Measurements from ENCODE around the gene GTF2A1.

The GTF2A1 gene

DNA sequence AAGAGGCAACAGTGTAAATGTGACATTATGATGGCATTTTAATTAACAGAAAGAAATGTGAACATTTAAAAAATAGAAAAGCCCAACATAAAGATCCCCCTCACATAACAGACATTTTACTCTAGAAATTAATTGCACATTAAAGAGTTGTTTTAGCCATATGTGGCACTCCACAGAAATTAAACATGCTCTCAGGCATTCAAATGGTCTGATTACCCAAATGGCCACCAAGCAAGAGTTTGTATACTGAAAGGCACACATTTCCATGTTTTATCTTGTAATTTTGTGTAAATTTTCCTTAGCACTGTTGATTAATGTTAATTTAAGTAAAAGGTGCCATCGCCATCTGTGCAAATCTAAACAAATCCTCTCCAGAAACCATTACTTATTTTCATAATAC lies 43.5 kb downstream of the GTF2A1 start:
- no peak for DNase-seq (ENCODE audit: low read depth)

GRCh38 chr14:81176241-81176640 lies 44.5 kb downstream of the GTF2A1 start:
- no peak for DNase-seq (ENCODE audit: low read depth)

DNA sequence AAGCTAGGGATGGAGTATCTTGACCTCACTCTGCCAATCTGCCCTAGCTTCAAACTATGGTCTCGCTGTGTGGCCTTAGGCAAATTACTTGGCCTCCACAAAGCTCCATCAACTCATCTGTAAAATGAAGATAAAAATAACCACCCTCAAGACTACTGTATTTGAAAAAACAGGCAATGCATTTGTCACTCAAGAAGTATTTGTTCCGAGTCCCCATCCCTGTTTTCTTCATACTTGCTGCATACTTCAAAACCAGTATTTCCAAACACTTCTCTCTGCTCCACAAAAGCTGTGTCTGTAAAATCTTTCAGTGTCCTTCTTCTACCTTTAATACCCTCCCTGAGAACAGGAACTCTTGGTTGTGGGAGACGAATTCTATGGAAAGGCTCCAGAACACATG lies 47.9 kb downstream of the GTF2A1 start:
- peak; percentile 25 for DNase-seq (ENCODE audit: low read depth)

DNA sequence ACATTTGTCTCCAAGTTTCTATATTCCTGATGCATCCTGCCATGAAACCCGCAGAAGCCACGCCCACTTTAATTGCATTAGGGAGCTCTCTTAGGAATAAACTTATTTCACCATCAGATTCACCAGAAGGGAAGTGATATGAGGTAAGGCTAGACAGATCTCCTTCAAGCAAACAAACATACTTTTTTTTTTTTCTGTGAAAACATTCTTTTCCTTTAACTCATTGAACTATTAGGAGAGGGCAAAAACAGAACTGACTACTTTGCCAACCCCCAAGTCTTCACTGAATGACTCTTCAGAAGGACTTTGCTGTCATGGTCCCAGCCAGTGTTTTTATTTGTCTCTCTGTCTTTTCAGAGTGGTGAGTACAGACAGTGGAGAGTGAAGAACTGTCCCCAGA lies 48.4 kb downstream of the GTF2A1 start:
- DNase-seq (ENCODE audit: low read depth): peak; percentile 20

GRCh38 chr14:81170829-81171195 lies 49.9 kb downstream of the GTF2A1 start:
- no peak for DNase-seq (ENCODE audit: low read depth)

GRCh38 chr14:81170104-81170828 lies 50.5 kb downstream of the GTF2A1 start:
- peak; percentile 84 for DNase-seq (ENCODE audit: low read depth)

GRCh38 chr14:81169711-81170103 lies 51.1 kb downstream of the GTF2A1 start:
- DNase-seq (ENCODE audit: low read depth): no peak

- no peak for DNase-seq (ENCODE audit: low read depth)
These were observed 51.5 kb downstream of the GTF2A1 start for GRCh38 chr14:81169267-81169666.

DNA sequence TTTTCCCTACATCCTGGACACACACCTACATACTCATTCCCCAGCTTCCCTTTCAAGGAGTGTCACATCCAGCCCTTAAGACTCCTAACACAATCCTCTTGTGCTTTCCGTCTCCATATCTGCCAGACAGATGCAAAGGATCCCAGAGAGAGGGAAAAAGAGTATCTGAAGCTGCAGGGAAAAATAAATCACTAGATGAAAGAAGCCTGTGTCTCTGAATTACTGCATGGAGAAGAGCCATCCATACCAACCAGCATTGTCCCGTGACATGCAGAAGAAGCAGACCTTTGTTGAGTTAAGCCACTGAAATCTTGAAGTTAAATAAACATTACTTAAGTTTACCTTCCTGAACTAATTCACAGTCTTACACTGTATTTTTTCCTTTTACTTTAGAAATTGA lies 54.6 kb downstream of the GTF2A1 start:
- no peak for DNase-seq (ENCODE audit: low read depth)

GRCh38 chr14:81165188-81165587 lies 55.6 kb downstream of the GTF2A1 start:
- DNase-seq (ENCODE audit: low read depth): peak; percentile 66

DNA sequence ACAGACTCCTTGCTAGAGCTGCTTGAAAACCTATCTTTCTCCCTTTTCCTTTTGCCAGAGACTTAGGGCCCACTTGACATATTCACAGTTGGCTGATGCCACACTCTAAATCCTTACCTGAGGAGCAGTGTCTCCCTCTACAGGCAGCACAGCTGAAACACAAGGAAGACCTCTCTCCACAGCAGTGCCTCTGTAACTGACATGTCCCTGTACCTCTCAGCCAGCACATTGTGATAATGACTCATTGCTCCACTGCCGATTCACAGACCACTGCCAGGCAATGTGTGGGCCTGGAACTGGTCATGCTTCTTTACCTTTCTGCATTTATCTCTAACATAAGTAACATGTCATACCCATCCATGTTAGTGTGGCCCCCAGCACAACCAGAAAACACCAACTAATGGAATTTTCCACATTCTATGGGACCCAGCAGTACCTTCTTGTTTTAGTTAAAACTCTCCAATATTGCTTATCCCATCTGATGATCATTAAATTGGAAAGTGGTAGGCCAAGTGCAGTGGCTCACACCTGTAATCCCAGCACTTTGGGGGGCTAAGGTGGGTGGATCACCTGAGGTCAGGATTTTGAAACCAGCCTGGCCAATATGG lies 56.5 kb downstream of the GTF2A1 start:
- peak; percentile 67 for DNase-seq (ENCODE audit: low read depth)

DNA sequence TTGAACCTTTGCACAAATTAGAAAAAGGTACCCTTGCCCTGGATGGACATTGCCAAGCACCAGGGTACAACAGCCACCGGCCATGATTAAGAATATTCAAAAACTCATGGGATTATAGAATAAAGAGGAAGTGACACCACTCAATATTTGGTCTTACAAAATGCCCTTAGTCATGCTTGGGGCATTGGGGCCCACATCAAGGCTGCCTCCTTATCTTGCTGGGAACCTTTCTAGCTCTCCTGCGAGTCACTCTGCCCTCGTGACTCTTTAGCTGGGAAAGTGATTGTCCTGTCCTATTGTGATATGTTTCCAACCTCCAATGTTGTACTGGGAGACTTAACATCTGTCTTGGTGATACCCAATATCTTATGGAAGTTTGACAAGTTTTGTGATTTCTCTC lies 57.8 kb downstream of the GTF2A1 start:
- peak; percentile 52 for DNase-seq (ENCODE audit: low read depth)

DNA sequence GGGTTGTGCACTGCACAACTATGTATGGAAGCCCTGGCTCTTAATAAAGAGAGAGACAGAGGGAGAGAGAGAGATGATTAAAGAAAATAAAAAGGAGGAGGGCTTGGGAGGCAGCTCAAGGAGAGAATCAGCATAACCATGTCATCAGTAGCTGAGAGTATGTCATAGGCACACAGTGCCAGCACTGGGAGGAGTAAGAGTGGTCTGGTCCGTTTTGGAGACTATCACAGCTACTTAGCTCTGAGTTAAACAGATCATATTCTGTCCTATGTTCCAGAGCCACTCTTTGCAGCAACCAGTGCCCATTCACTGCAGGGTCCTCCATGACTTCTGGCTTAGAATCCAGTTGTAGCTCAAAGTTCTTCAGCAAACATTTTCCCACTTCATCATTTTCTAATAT lies 59.0 kb downstream of the GTF2A1 start:
- no peak for DNase-seq (ENCODE audit: low read depth)

DNA sequence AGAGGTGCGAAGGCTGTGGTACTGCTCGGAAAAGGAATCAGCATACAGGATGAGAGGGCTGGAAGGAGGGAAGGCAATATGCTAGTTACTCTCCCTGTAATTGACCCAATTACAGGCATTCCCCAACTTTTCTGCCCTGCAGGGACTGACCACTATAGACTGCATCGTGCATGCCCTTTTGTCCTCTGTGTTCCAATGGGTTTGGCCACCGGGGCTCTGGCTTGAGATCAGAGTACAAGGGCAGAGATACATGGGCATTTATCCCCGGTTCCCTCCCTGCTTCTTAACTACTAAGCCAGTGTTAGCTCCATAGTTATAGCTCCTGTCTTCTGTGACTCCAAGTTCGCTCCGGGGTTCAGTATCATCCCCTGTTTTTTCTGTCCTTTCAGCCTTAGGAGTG lies 59.7 kb downstream of the GTF2A1 start:
- DNase-seq (ENCODE audit: low read depth): no peak

DNA sequence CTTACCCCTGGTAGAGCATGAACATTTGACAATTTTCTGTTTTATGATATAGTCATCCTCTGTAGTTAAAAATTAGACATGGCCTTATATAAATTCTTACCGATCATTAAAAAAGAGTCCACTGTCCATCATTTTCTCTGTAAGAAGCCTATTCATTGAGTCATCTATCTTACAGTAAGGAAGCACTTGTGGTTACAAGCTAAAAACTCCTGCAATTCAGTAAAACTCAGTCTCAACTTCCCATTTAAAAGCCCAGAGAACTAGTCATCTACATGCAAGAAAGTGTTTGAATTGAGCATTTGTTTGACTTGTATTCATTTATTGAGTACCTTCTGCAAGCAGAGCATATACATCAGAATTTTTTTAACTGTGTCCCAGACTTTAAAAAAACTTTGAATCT lies 63.3 kb downstream of the GTF2A1 start:
- DNase-seq (ENCODE audit: low read depth): no peak

GRCh38 chr14:81153187-81153586 lies 67.6 kb downstream of the GTF2A1 start:
- DNase-seq (ENCODE audit: low read depth): no peak

DNA sequence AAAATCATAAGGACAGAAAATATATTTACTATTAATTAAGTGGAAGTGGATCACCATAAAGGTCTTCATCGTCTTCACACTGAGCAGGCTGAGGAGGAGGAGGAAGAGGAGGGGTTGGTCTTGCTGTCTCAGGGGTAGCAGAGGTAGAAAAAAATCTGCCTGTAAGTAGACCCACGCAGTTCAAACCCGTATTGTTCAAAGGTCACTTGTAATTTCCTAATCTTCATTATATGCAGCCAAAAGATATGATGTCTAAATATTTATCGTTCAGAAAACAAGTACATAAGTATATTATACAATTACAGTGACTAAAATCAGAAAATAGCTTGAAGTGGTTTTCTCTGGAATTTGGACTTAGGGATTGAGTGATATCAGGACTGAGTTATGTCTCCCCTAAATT lies 72.1 kb downstream of the GTF2A1 start:
- DNase-seq (ENCODE audit: low read depth): no peak

DNA sequence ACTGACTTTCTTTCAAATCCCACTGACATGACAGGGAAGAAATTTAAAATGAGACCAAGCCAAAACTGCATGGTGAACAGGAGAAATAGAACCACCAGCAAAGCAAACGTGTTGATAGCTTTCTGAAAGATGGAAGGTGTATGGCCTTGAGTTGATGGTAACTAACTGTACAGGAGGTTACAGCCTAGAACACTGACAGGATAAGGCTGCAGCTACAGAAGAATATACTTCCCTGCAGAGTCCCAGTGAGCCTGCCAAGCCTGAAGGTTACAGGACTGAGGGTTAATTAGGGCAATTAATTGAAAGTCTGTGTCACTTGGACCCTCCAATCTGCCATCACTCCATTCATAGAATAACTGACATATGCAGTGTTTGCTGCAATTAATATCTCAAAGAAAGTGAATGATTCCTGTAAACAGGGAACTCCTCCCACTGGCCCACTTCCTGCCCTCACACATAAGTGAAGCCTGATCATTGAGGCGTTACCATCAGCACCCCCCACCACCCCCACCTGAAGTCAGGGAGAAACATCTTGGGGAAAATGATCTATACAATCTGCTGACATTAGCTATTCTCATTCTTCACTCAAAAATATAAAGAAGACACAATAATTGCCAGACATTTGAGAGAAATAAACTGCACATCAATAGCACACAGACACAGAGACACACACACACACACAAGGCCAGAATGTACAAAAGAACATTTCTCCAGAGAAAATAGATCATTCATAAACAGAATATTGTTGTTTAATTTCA lies 73.4 kb downstream of the GTF2A1 start:
- DNase-seq (ENCODE audit: low read depth): no peak

- DNase-seq (ENCODE audit: low read depth): no peak
These were observed 75.7 kb downstream of the GTF2A1 start for GRCh38 chr14:81144824-81145603.

DNA sequence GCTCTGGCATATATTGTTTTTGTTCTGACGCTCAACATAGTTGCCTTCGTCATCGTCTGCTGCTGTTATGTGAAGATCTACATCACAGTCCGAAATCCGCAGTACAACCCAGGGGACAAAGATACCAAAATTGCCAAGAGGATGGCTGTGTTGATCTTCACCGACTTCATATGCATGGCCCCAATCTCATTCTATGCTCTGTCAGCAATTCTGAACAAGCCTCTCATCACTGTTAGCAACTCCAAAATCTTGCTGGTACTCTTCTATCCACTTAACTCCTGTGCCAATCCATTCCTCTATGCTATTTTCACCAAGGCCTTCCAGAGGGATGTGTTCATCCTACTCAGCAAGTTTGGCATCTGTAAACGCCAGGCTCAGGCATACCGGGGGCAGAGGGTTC lies 77.0 kb downstream of the GTF2A1 start:
- no peak for DNase-seq (ENCODE audit: low read depth)

DNA sequence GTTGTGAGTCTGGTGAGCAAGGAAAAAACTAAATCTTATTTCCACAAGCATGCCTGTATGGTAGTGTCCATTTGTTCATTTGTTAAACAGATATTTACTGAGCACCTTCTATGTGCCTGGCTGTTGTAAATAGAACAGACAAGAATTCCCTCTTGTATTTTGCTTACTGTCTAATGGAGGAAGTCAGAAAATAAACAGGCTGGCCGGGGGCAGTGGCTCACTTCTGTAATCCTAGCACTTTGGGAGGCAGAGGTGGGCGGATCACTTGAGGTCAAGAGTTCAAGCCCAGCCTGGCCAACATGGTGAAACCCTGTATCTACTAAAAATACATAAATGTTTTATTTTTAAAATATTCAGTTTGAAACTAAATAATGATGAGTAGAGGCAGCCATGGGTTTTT lies 79.3 kb downstream of the GTF2A1 start:
- DNase-seq (ENCODE audit: low read depth): no peak

DNA sequence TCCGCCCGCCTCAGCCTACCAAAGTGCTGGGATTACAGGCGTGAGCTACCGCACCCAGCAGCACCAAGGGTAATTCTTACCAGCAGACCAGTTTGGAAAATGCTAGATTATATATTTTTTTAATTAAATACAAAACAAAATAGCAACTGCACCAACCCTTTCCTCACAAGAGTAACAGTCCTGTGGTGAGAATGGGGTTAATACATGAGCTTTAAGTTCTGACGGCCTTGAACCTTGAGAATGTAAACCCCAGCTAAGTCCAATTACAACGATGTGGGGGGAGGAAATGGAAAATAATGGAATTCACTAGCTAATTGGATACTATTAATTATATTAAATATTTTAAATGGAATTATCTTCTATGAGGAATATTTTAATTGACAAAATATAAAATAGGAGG lies 82.3 kb downstream of the GTF2A1 start:
- no peak for DNase-seq (ENCODE audit: low read depth)

GRCh38 chr14:81137316-81137715 lies 83.4 kb downstream of the GTF2A1 start:
- DNase-seq (ENCODE audit: low read depth): peak; percentile 48
